ENCODE data around the gene CALM1.

GRCh38 chr14:90451443-90451842 is 54.6 kb downstream of the CALM1 start:
- TF ChIP-seq, protein P1, sequence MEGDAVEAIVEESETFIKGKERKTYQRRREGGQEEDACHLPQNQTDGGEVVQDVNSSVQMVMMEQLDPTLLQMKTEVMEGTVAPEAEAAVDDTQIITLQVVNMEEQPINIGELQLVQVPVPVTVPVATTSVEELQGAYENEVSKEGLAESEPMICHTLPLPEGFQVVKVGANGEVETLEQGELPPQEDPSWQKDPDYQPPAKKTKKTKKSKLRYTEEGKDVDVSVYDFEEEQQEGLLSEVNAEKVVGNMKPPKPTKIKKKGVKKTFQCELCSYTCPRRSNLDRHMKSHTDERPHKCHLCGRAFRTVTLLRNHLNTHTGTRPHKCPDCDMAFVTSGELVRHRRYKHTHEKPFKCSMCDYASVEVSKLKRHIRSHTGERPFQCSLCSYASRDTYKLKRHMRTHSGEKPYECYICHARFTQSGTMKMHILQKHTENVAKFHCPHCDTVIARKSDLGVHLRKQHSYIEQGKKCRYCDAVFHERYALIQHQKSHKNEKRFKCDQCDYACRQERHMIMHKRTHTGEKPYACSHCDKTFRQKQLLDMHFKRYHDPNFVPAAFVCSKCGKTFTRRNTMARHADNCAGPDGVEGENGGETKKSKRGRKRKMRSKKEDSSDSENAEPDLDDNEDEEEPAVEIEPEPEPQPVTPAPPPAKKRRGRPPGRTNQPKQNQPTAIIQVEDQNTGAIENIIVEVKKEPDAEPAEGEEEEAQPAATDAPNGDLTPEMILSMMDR (conservative IDR thresholded peaks at IDR 0.05; ENCODE audit: low read length): no peak
- no peak for TF ChIP-seq EZH2phosphoT487 (IDR thresholded peaks at IDR 0.05; ENCODE audit: borderline replicate concordance)
